K562 (cell line): Measurements from ENCODE around the gene SPTLC3. TPM values are rescaled to one million over a fixed set of nuclear protein-coding genes. Genes with fewer than 3 reads are reported as not detected.
A peak's percentile ranks its signal among the peaks of the same experiment; 100 is the strongest.

ENCODE experiments used
- ATAC-seq: fragments of 200-7000 bp; cut with Tn5 transposase; 3 replicates; pipeline ENCODE4 v1.9.1; 2020; ENCODE audit warnings: moderate library complexity
- BruUV-seq: library from RNA; stranded (reverse); fragments of 400-500 nt; replicated peaks from 2 replicates; lab custom pipeline; 2021; lab: Mats Ljungman, UMichigan
- CTCF ChIA-PET: fragments of 300-600 bp; formaldehyde crosslinking; extraction: SDS; loops from one replicate; lab custom pipeline; 2021; ENCODE audit warnings: low intra/inter-chr PET ratio; lab: Yijun Ruan, JAX
- POLR2A ChIA-PET: fragments of 300-600, 350-650 bp; sonication (Branson Sonifier 250); formaldehyde crosslinking; extraction: SDS; loops from one replicate; lab custom pipeline; 2021; ENCODE audit warnings: antibody characterized with exemption, inconsistent platforms; lab: Yijun Ruan, JAX
- DNase-seq, 4 experiments: peaks; one replicate each; pipeline versions ENCODE4 v3.0.0 to v3.0.0-alpha.2; 2011 to 2018; ENCODE audit warnings: low spot score in 3 of 4, mixed read lengths in 3 of 4; ENCODE audit errors: extremely low read depth in 1 of 4
- FAIRE-seq: peaks from 2 replicates; lab custom pipeline; 2011; peaks lifted over from hg19 to GRCh38; lab: Jason Lieb, UNC
- H2AFZ ChIP-seq: 2 replicates; pipeline ENCODE4 v1.6.0; 2011; ENCODE audit warnings: low read depth, low read length, control low read depth, inconsistent platforms
- H3K27ac ChIP-seq: fragments of 200-600 bp; 3 replicates; pipeline ENCODE4 v1.8.0; 2011; ENCODE audit warnings: low read depth, mild to moderate bottlenecking, control low read depth, inconsistent platforms, low read length, moderate library complexity, mixed read lengths; ENCODE audit errors: extremely low read depth
- H3K27me3 ChIP-seq, 2 experiments: fragments of 300-600 bp in 1 of 2; 2 replicates in 1 of 2; 3 replicates in 1 of 2; pipeline versions ENCODE4 v1.6.0 to v1.8.0; 2011; ENCODE audit warnings: inconsistent platforms in 2 of 2, low read length in 2 of 2, mild to moderate bottlenecking in 1 of 2, mixed read lengths in 1 of 2, moderate library complexity in 1 of 2; ENCODE audit not compliant: control insufficient read depth in 2 of 2, insufficient read depth in 2 of 2
- H3K36me3 ChIP-seq: fragments of 300-600 bp; 3 replicates; pipeline ENCODE4 v1.8.0; 2011; ENCODE audit warnings: mild to moderate bottlenecking, low read length, inconsistent platforms; ENCODE audit not compliant: control insufficient read depth, insufficient read depth
- H3K4me1 ChIP-seq, 2 experiments: fragments of 200-600 bp in 1 of 2; replicated peaks in 1 of 2; 2 replicates in 1 of 2; 3 replicates in 1 of 2; pipeline versions ENCODE4 v1.5.1 to v1.8.0; 2011; ENCODE audit warnings: inconsistent platforms in 2 of 2, low read length in 2 of 2, mild to moderate bottlenecking in 1 of 2, mixed read lengths in 1 of 2, moderate library complexity in 1 of 2; ENCODE audit not compliant: control insufficient read depth in 2 of 2, insufficient read depth in 2 of 2
- H3K4me2 ChIP-seq: 2 replicates; pipeline ENCODE4 v1.6.1; 2011; ENCODE audit warnings: low read length, control low read depth, inconsistent platforms, mixed read lengths; ENCODE audit not compliant: insufficient read depth
- H3K4me3 ChIP-seq: fragments of 200-600 bp; sonication (generic), shearing (Covaris generic); 2 replicates; pipeline ENCODE4 v1.5.1; 2016; ENCODE audit warnings: control low read depth, inconsistent platforms
- H3K79me2 ChIP-seq: fragments of 200-600 bp; 3 replicates; pipeline ENCODE4 v1.8.0; 2011; ENCODE audit warnings: low read length, inconsistent platforms; ENCODE audit not compliant: control insufficient read depth, insufficient read depth
- H3K9ac ChIP-seq, 2 experiments: 2 replicates each; pipeline versions ENCODE4 v1.6.0 to v1.6.1; 2011; ENCODE audit warnings: low read depth in 2 of 2, low read length in 2 of 2, control low read depth in 1 of 2, inconsistent platforms in 1 of 2, mild to moderate bottlenecking in 1 of 2, mixed read lengths in 1 of 2; ENCODE audit not compliant: insufficient read depth in 1 of 2
- H3K9me1 ChIP-seq: one replicate; pipeline ENCODE4 v1.6.0; 2011; ENCODE audit warnings: inconsistent platforms, mild to moderate bottlenecking, low read length, moderate library complexity; ENCODE audit not compliant: control insufficient read depth, insufficient read depth
- H3K9me3 ChIP-seq: replicated peaks from 2 replicates; pipeline ENCODE4 v1.5.1; 2011; ENCODE audit warnings: low read depth, low read length, inconsistent platforms; ENCODE audit not compliant: control insufficient read depth, insufficient read depth
- H4K20me1 ChIP-seq: replicated peaks from 2 replicates; pipeline ENCODE4 v1.6.1; 2011; ENCODE audit warnings: low read length, inconsistent platforms, mixed read lengths; ENCODE audit not compliant: control insufficient read depth, insufficient read depth
- HNRNPK ChIP-seq: fragments of 200-400 bp; formaldehyde crosslinking; IDR thresholded peaks from one replicate; pipeline ENCODE4 v1.6.1; 2018; ENCODE audit warnings: mild to moderate bottlenecking, low read depth, low read length; ENCODE audit not compliant: poor library complexity, severe bottlenecking
- RAD21 ChIP-seq, 2 experiments: fragments of 250-450 bp in 1 of 2; fragments of 450-650 bp in 1 of 2; sonication (Bioruptor Pico) in 1 of 2; formaldehyde crosslinking in 1 of 2; IDR thresholded peaks in 1 of 2; conservative IDR thresholded peaks in 1 of 2; 2 replicates each; pipeline versions ENCODE4 v1.4.0 to v1.8.0; 2020 to 2022; ENCODE audit warnings: mild to moderate bottlenecking in 2 of 2, moderate library complexity in 1 of 2
- SMC3 ChIP-seq: conservative IDR thresholded peaks from 2 replicates; pipeline ENCODE4 v1.6.1; 2011; ENCODE audit warnings: low read depth, low read length, improper control_type of control experiment; ENCODE audit not compliant: insufficient read depth
- ZNF644 ChIP-seq: fragments of 200-800 bp; sonication (Bioruptor generic); IDR thresholded peaks from 2 replicates; pipeline ENCODE4 v1.6.1; 2016; ENCODE audit warnings: low read depth, missing genetic modification characterization, missing compliant biosample characterization
- ZNF79 ChIP-seq: fragments of 250-450 bp; sonication (Bioruptor Pico); IDR thresholded peaks from 2 replicates; pipeline ENCODE4 v1.4.0; 2020; ENCODE audit warnings: low read depth, mild to moderate bottlenecking, moderate library complexity
- WGBS: fragments of 100-300 bp; shearing (Covaris generic); methylation state at CpG from one replicate; pipeline ENCODE4 v1.1.6; 2016; ENCODE audit warnings: low coverage, mixed read lengths; ENCODE audit not compliant: insufficient coverage; ENCODE audit errors: missing lambda C conversion rate; 5-methylcytosine and 5-hydroxymethylcytosine counted together
- in situ Hi-C: fragments of 300-500 bp; cut with MboI; formaldehyde crosslinking; loops from 4 replicates; pipeline ENCODE4 v1.15.0; 2018; ENCODE audit warnings: inconsistent platforms, mixed read lengths
- intact Hi-C: fragments of 100-400 bp; cut with micrococcal nuclease; formaldehyde crosslinking; loops from 2 replicates; pipeline ENCODE4 v1.14.2; 2022
- polyA plus RNA-seq, 8 experiments: library from polyadenylated mRNA; depleted of rRNA in 4 of 8; stranded (reverse) in 5 of 8; unstranded in 3 of 8; fragments of >200 nt; fragmentation: Nextera tagmentation in 2 of 8; fragmentation: Illumina TruSeq in 1 of 8; extraction: Ambion mirVana in 2 of 8; extraction: Trizol in 1 of 8; gene quantifications; 2 replicates each; pipeline versions ENCODE4 v1.2.1 to v1.2.3, GENCODE V29; 2011 to 2014; ENCODE audit warnings: inconsistent platforms in 1 of 8, missing spikeins in 1 of 8
- total RNA-seq, 7 experiments: library from RNA; depleted of rRNA in 6 of 7; stranded (reverse); fragments of >200 nt in 6 of 7; fragmentation: Illumina TruSeq in 2 of 7; extraction: Trizol in 2 of 7; gene quantifications; 2 replicates each; pipeline versions ENCODE4 v1.2.1 to v1.2.3, GENCODE V29; 2011 to 2021; ENCODE audit warnings: low replicate concordance in 1 of 7

SPTLC3 gene
- total and polyA plus RNA-seq, 9 of the 15 experiments (the other 6 are each of a cell fraction or from before 2014, with no cell fraction given), result not detected

- WGBS, result 0% methylated on average over 4 of the region's 4 CpGs
- DNase-seq, result no peak
- H3K79me2 ChIP-seq, result no peaks in the 10 kb centered on the region
- in situ Hi-C loops, result no loop called here
- CTCF ChIA-PET, result no interaction called here
- H3K4me3 ChIP-seq, result no peak overlapping the region
- H4K20me1 ChIP-seq, result no peaks in the 10 kb centered on the region
- ATAC-seq, result no peak
- H3K9me1 ChIP-seq, result no peaks in the 10 kb centered on the region
- no peaks in the 10 kb centered on the region for H3K9me3 ChIP-seq
- BruUV-seq, result no TSS peak
- no peaks in the 10 kb centered on the region for H3K27me3 ChIP-seq
- no peaks in the 10 kb centered on the region for H3K36me3 ChIP-seq
- no peak overlapping the region for H2AFZ ChIP-seq
- no peak overlapping the region for H3K27ac ChIP-seq
- H3K4me2 ChIP-seq, result no peak overlapping the region
- H3K9ac ChIP-seq, result no peak overlapping the region
- POLR2A ChIA-PET, result no interaction called here
- intact Hi-C loops, result no loop called here
- no peaks in the 10 kb centered on the region for H3K4me1 ChIP-seq
- FAIRE-seq, result no peak
- TF ChIP-seq RAD21 (CRISPR knock-in tag; conservative IDR thresholded peaks at IDR 0.05 in 1 of 2, IDR thresholded peaks at IDR 0.05 in 1 of 2) (0 out of 4 replicates have a peak, but pooled peaks of 1 of the 2 experiments have one; percentile 14), ZNF79 (no peak), SMC3 (no peak), ZNF644 (tag) (no peak), HNRNPK (no peak)
- TF ChIP-seq, all 486 proteins: peak for 1
Measured at GRCh38 chr20:12970372-12970821, 38.4 kb upstream of the SPTLC3 start.
